22Rv1 (cell line): ENCODE data around the gene NRXN3.

ENCODE experiments used
- CTCF ChIP-seq: fragments of 450-650 bp; IDR thresholded peaks from 2 replicates; pipeline ENCODE4 v1.5.1; 2017; ENCODE audit warnings: mild to moderate bottlenecking
- ZFX ChIP-seq: fragments of 450-650 bp; IDR thresholded peaks from 2 replicates; pipeline ENCODE4 v1.6.1; 2017; ENCODE audit warnings: antibody characterized with exemption, borderline replicate concordance

- TF ChIP-seq CTCF (no peak), ZFX (no peak)
Measured at GRCh38 chr14:79043194-79043889, 873.2 kb downstream of the NRXN3 start.
